ENCODE results near the gene AMBRA1. TPM values are rescaled to one million over a fixed set of nuclear protein-coding genes. Genes with fewer than 3 reads are reported as not detected.

The AMBRA1 gene
- total RNA-seq, 1 experiment from 2014 or later: 15.8 TPM

DNA sequence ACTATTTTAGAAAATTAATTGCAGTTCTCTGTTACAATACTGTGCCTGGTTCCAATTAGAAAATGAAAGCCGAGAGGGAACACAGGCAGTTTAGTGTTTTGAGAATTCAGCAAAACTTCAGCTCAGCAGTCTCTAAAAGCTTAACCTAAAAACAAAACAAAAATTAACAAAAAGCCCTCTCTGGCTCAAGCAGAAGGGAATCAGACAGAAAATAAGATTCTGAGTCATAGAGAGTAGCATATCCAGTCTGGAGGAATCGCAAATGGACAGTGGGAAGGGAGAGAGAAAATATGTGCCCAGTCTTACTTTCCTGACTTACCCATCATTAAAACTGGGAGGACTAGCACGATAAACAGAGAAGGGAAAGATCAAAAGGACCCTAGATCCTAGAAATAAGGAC is 164.1 kb downstream of the AMBRA1 start:
- no peak overlapping the region for H3K27ac ChIP-seq (ENCODE audit: low read length)
- no TSS peak for BruUV-seq (replicated peaks)
- no peaks in the 10 kb centered on the region for H3K27me3 ChIP-seq (ENCODE audit: low read length)
- ChIA-PET CTCF (no interaction called here), POLR2A (ENCODE audit: unreplicated experiment) (no interaction called here)
- no peak overlapping the region for H3K4me2 ChIP-seq (ENCODE audit: low read length)
- H3F3A ChIP-seq (ENCODE audit: low read length, unreplicated experiment): no peaks in the 10 kb centered on the region
- TF ChIP-seq EZH2phosphoT487 (IDR thresholded peaks at IDR 0.05; ENCODE audit: borderline replicate concordance, low read length): no peak
- TF ChIP-seq, protein P1, sequence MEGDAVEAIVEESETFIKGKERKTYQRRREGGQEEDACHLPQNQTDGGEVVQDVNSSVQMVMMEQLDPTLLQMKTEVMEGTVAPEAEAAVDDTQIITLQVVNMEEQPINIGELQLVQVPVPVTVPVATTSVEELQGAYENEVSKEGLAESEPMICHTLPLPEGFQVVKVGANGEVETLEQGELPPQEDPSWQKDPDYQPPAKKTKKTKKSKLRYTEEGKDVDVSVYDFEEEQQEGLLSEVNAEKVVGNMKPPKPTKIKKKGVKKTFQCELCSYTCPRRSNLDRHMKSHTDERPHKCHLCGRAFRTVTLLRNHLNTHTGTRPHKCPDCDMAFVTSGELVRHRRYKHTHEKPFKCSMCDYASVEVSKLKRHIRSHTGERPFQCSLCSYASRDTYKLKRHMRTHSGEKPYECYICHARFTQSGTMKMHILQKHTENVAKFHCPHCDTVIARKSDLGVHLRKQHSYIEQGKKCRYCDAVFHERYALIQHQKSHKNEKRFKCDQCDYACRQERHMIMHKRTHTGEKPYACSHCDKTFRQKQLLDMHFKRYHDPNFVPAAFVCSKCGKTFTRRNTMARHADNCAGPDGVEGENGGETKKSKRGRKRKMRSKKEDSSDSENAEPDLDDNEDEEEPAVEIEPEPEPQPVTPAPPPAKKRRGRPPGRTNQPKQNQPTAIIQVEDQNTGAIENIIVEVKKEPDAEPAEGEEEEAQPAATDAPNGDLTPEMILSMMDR (conservative IDR thresholded peaks at IDR 0.05; ENCODE audit: low read depth, low read length): no peak
- no peak for TF ChIP-seq EZH2 (IDR thresholded peaks at IDR 0.05; ENCODE audit: low read length, unreplicated experiment)
- no peak overlapping the region for H3K4me3 ChIP-seq (ENCODE audit: low read length)
- DNase-seq (no peak), ATAC-seq (no peak)
- no peaks in the 10 kb centered on the region for H3K4me1 ChIP-seq (ENCODE audit: insufficient read depth, low read length)
- H3K9ac ChIP-seq (ENCODE audit: low read length): no peak overlapping the region
- H3K36me3 ChIP-seq (ENCODE audit: low read depth, low read length): peaks cover 6% of the 10 kb centered on the region
- no peaks in the 10 kb centered on the region for H4K20me1 ChIP-seq (ENCODE audit: low read length)
- no peak overlapping the region for H2AFZ ChIP-seq (ENCODE audit: low read length)
- no peaks in the 10 kb centered on the region for H3K9me2 ChIP-seq (replicated peaks; ENCODE audit: low read length)
- H3K9me3 ChIP-seq (ENCODE audit: low read length): no peaks in the 10 kb centered on the region
- intact Hi-C loops (cut with micrococcal nuclease): no loop called here
- no peaks in the 10 kb centered on the region for H3K79me2 ChIP-seq (ENCODE audit: low read length)

DNA sequence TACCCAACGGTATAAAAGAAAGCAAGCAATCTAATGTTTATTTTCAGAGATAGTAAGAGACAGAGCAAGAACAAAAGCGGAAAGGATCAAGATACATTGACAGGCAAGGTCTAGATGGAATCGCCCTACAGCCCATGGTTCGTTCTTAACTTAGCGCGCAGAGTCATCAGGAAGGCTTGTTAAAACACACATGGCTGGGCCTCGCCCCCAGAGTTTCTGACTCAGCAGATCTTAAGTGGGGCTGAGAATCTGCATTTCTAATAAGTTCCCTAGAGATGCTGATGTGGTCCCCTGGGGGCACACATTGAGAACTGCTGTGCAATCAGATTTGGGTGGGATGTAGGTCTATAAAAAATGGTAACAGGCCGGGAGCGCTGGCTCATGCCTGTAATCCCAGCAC is 166.5 kb downstream of the AMBRA1 start:
- H3K27me3 ChIP-seq (ENCODE audit: low read length): no peaks in the 10 kb centered on the region
- POLR2A ChIA-PET (ENCODE audit: unreplicated experiment): no interaction called here
- BruUV-seq (replicated peaks): no TSS peak
- TF ChIP-seq EZH2phosphoT487 (IDR thresholded peaks at IDR 0.05; ENCODE audit: borderline replicate concordance, low read length) (no peak), EZH2 (IDR thresholded peaks at IDR 0.05; ENCODE audit: low read length, unreplicated experiment) (no peak)
- TF ChIP-seq, protein P1 (conservative IDR thresholded peaks at IDR 0.05; ENCODE audit: low read depth, low read length): no peak
- H3F3A ChIP-seq (ENCODE audit: low read length, unreplicated experiment): no peaks in the 10 kb centered on the region
- H3K9me2 ChIP-seq (replicated peaks; ENCODE audit: low read length): no peaks in the 10 kb centered on the region
- no peaks in the 10 kb centered on the region for H3K4me1 ChIP-seq (ENCODE audit: insufficient read depth, low read length)
- H3K4me3 ChIP-seq (ENCODE audit: low read length): no peak overlapping the region
- no peaks in the 10 kb centered on the region for H3K79me2 ChIP-seq (ENCODE audit: low read length)
- no peak overlapping the region for H2AFZ ChIP-seq (ENCODE audit: low read length)
- no peak for ATAC-seq
- no peak for DNase-seq
- no peak overlapping the region for H3K9ac ChIP-seq (ENCODE audit: low read length)
- no peak overlapping the region for H3K27ac ChIP-seq (ENCODE audit: low read length)
- no peak overlapping the region for H3K4me2 ChIP-seq (ENCODE audit: low read length)
- CTCF ChIA-PET: no interaction called here
- intact Hi-C loops (cut with micrococcal nuclease): no loop called here
- no peaks in the 10 kb centered on the region for H4K20me1 ChIP-seq (ENCODE audit: low read length)
- no peaks in the 10 kb centered on the region for H3K9me3 ChIP-seq (ENCODE audit: low read length)
- H3K36me3 ChIP-seq (ENCODE audit: low read depth, low read length): no peaks in the 10 kb centered on the region

DNA sequence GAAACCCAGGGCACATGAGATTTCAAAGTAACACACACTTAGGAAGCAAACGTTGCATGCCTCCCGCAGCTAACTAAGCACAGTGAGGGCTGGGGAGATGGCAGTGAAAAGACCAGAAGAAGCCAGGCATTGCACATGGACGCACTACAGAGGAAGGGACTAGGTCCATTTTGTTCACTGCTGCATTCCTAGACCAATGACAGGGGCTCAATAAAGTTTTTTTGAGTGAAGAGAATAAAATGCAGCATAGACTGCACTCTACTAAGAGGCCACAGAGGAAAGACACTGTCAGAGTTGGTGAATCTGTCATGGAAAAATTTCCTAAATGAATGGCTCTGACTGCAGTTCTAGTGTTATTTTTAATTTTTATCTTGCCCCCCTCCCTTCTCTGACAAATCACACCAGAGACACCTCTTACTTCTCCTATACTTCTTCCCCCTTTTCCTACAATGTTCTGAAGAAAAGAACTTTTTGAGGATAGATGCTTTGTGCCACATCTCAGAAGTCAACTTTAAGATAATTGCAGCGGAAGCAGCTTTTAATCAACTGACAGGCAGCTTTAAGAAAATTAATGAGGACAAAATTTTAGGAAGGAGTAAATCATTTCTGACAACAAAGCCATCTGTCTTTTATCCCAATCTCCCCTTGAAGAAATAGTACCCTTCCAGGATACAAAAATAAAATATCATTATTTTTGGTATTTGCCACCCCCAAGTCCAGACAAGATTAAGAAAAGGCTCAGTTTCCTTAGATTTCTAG is 167.4 kb downstream of the AMBRA1 start:
- Histone ChIP-seq H3K27me3 (ENCODE audit: low read length) (no peaks in the 10 kb centered on the region), H3K9me3 (ENCODE audit: low read length) (no peaks in the 10 kb centered on the region), H3K27ac (ENCODE audit: low read length) (no peak overlapping the region), H3F3A (ENCODE audit: low read length, unreplicated experiment) (no peaks in the 10 kb centered on the region), H2AFZ (ENCODE audit: low read length) (no peak overlapping the region), H4K20me1 (ENCODE audit: low read length) (no peaks in the 10 kb centered on the region), H3K36me3 (ENCODE audit: low read depth, low read length) (no peaks in the 10 kb centered on the region), H3K9ac (ENCODE audit: low read length) (no peak overlapping the region), H3K9me2 (replicated peaks; ENCODE audit: low read length) (no peaks in the 10 kb centered on the region), H3K4me2 (ENCODE audit: low read length) (no peak overlapping the region), H3K4me3 (ENCODE audit: low read length) (no peak overlapping the region), H3K79me2 (ENCODE audit: low read length) (no peaks in the 10 kb centered on the region), H3K4me1 (ENCODE audit: insufficient read depth, low read length) (no peaks in the 10 kb centered on the region)
- DNase-seq (no peak), ATAC-seq (no peak)
- POLR2A ChIA-PET (ENCODE audit: unreplicated experiment): no interaction called here
- TF ChIP-seq, protein P1 (conservative IDR thresholded peaks at IDR 0.05; ENCODE audit: low read depth, low read length): no peak
- TF ChIP-seq EZH2phosphoT487 (IDR thresholded peaks at IDR 0.05; ENCODE audit: borderline replicate concordance, low read length) (no peak), EZH2 (IDR thresholded peaks at IDR 0.05; ENCODE audit: low read length, unreplicated experiment) (no peak)
- no TSS peak for BruUV-seq (replicated peaks)
- CTCF ChIA-PET: no interaction called here
- intact Hi-C loops (cut with micrococcal nuclease): no loop called here
